Subcutaneous adipose tissue (tissue), 4 donors: ENCODE data around the gene FIGLA. TPM values are rescaled to one million over a fixed set of nuclear protein-coding genes. Genes with fewer than 3 reads are reported as not detected.

Experiments used
- total RNA-seq, 4 donors: library from RNA; depleted of rRNA; stranded (reverse); fragments of >200 nt; gene quantifications; one replicate each; pipeline ENCODE4 v1.1.0, GENCODE V29; 2016
- TF ChIP-seq, protein P1 (sequence below): fragments of 450-650 bp; IDR thresholded peaks from one replicate; pipeline ENCODE4 v1.5.1; 2016; ENCODE audit warnings: low read depth, mild to moderate bottlenecking, control low read depth, antibody characterized with exemption, moderate library complexity

Gene FIGLA, protein sequence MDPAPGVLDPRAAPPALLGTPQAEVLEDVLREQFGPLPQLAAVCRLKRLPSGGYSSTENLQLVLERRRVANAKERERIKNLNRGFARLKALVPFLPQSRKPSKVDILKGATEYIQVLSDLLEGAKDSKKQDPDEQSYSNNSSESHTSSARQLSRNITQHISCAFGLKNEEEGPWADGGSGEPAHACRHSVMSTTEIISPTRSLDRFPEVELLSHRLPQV
- total RNA-seq = not detected

DNA sequence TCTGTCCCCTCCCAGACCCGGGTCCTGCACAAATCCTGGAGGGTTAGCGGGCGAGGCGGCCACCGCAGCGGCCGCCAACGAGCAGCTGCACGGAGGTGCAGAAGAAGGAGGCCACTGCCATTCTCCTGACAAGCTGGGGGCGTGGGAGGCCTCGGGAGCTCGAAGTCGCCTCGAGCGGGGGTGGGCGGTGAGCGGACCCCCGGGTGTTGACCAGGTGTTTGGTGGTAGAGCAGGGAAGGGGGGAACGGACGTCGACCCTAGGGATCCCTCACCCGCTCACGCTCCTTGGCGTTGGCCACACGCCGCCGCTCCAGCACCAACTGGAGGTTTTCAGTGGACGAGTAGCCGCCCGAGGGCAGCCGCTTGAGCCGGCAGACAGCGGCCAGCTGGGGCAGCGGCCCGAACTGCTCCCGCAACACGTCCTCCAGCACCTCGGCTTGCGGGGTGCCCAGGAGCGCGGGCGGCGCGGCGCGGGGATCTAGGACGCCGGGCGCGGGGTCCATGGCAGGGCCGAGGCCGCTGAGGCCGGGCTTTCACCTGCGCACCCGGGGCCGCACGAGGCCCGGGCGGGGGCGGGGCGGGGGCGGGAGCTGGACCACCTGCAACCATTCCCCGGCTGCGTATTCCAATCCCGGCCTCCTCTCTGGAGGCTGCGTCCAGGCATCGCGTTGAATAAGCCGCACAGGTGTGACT, at the start of gene FIGLA:
Gene FIGLA (minus strand): TSS at position 508 of the 693 bp plus-strand sequence. CDS start 5 bp downstream, at position 503.
- TF ChIP-seq, protein P1, sequence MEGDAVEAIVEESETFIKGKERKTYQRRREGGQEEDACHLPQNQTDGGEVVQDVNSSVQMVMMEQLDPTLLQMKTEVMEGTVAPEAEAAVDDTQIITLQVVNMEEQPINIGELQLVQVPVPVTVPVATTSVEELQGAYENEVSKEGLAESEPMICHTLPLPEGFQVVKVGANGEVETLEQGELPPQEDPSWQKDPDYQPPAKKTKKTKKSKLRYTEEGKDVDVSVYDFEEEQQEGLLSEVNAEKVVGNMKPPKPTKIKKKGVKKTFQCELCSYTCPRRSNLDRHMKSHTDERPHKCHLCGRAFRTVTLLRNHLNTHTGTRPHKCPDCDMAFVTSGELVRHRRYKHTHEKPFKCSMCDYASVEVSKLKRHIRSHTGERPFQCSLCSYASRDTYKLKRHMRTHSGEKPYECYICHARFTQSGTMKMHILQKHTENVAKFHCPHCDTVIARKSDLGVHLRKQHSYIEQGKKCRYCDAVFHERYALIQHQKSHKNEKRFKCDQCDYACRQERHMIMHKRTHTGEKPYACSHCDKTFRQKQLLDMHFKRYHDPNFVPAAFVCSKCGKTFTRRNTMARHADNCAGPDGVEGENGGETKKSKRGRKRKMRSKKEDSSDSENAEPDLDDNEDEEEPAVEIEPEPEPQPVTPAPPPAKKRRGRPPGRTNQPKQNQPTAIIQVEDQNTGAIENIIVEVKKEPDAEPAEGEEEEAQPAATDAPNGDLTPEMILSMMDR = no peak

DNA sequence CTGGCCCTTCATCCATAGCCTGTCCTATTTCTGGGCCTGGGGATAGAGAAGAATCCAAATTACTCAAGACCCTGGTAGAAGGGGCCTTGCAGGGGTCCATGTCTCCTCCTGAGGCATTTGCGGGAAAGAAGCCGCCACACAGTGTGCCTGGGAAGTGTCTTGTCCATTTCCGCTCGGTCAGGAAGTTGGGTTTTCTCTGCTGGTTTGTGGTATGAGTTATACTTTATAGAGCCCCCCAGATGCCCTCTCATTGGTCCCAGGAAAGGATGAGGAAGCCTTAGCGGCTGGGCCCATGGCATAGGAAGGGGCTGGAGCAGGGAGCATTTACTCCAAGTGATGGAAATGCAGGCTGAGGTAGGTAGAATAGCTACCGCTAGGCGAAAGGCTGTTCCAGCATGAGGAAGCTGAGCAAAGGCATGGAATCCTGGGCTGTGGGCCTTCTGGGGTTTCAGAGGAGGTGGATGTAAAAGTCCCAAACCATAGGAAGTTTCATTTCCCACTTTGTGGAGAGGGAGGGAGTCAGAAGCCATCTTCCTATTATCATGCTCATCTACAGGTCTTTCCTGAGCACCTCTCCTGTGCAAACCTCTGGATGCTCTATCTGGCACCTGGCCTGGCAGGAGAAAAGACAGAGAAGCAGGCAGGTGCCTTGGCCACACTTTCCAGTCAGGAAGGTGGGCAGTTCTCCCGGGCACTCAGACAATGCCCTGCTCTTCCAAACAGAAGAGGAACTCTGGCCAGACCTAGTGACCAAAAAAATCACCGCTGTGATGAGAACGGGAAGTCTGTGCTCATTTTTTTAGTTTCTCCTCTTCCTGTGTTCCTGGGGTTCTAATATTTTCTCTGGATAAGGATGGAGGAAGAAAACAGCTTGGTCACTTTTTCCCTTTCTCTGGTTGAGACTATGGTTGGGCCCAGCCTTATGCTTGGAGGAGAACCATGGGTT, 47.8 kb upstream of the FIGLA start:
- TF ChIP-seq, protein P1 = no peak

DNA sequence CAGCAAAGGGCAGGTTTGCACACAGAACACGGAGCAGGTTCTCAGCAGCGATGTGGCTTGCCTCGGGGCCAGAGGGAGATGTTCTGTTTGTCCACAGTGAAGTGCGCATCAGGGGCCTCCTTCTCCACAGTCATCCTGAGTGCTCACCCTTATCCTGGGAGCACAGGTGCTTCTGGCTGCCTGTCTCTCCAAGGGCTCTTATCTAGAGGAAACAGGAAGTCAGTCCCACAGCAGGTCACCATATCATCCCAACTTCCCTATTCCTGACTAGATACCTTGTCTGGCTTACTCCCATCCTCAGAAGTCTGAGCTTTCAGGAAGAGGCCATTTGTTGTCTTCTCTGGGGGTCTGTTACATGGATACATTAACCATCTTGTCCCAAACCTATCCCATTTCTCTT, 45.2 kb upstream of the FIGLA start, which contains the start of gene CD207:
Gene CD207 (minus strand): TSS at position 174 of the 400 bp plus-strand sequence. CDS start 40 bp downstream, at position 134.
- TF ChIP-seq, protein P1 = no peak

DNA sequence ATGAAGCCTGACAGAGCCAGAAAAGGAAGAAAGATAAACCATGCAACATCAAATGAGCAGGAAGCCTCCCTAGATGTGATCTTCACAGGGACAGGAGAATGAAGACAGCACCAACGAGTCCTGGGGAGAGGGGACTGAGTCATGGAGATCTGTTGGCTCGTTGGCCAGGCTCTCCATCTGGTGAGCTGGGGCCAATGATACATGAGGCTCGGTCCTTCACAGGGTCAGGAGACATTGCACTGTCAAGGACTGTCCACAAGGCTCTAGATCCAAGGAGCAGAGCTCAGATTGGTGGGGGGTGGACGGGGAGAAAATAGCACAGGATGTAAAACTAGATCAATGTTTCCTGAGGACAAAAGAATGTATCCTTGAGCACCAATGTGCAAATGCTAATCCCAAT, 44.4 kb upstream of the FIGLA start:
- TF ChIP-seq, protein P1 = no peak

DNA sequence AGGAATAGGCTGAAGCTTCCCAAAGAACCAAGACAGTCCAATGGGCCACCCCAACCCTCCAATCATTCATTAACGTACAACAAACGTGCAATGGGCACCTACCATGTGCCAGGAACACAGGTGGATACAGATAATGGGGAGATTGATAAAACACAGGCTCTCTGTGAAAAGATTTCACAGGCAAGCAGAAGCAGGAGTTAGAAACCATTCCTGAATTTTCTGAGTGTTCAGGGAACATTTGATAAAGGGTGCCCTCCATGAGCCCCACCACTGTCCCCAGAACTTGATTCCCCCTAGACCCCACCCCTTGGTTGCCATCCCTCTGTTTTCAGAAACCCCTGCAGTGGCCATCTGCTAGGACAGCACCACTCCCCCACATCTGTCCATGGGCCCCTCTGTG, 43.7 kb upstream of the FIGLA start:
- TF ChIP-seq, protein P1 = no peak

DNA sequence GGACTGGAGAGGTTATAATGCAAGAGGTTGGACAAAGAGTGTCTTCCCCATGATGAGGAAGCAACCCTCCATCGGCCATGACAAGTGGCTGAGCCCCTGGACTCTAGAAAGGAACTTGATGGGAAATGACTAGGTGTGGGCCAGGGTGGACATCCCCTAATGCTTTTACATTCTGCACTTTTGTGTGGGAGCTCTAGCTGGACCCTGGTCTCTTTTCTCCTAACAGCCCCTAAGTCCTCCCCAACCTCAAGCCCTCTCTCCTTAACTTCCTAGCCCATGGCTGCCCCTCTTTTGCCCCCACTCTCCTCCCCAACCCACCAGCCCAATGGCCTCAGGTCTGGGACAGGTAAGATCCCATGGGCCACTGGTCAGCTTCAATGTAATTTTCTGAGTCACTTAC, 42.8 kb upstream of the FIGLA start:
- TF ChIP-seq, protein P1 = no peak
